BJ (cell line): ENCODE results near the gene NSG1. TPM values are rescaled to one million over a fixed set of nuclear protein-coding genes. Genes with fewer than 3 reads are reported as not detected.

Experiments
- CTCF ChIA-PET: fragments of 350-600 bp; formaldehyde crosslinking; extraction: SDS; loops from one replicate; lab custom pipeline; 2021; ENCODE audit warnings: antibody characterized with exemption, inconsistent platforms; lab: Yijun Ruan, JAX
- POLR2A ChIA-PET: fragments of 300-600 bp; sonication (Branson Sonifier 250); formaldehyde crosslinking; extraction: SDS; loops from one replicate; lab custom pipeline; 2021; ENCODE audit warnings: antibody characterized with exemption; lab: Charles Lee
- DNase-seq: peaks from one replicate; pipeline ENCODE4 v3.0.0-alpha.2; 2011; ENCODE audit warnings: low read depth
- H3K27me3 ChIP-seq: 2 replicates; pipeline ENCODE4 v1.6.0; 2011; ENCODE audit warnings: low read length; ENCODE audit not compliant: control insufficient read depth, insufficient read depth
- H3K36me3 ChIP-seq: 2 replicates; pipeline ENCODE4 v1.5.1; 2011; ENCODE audit warnings: low read length; ENCODE audit not compliant: control insufficient read depth, insufficient read depth
- H3K4me3 ChIP-seq: 2 replicates; pipeline ENCODE4 v1.5.1; 2011; ENCODE audit warnings: low read depth, mild to moderate bottlenecking, control low read depth, low read length
- CTCF ChIP-seq: IDR thresholded peaks from 2 replicates; pipeline ENCODE4 v1.5.1; 2011; ENCODE audit warnings: low read depth, mild to moderate bottlenecking, control low read depth, inconsistent platforms, low read length, moderate library complexity; ENCODE audit not compliant: insufficient read depth
- polyA plus RNA-seq: library from polyadenylated mRNA; depleted of rRNA; stranded (reverse); fragments of >200 nt; gene quantifications from 2 replicates; pipeline ENCODE4 v1.2.3, GENCODE V29; 2011

NSG1 gene
- polyA plus RNA-seq, 1 experiment: 0.17 TPM

- H3K36me3 ChIP-seq: no peaks in the 10 kb centered on the region
- CTCF ChIA-PET: no interaction called here
- no peak for TF ChIP-seq CTCF
- H3K4me3 ChIP-seq: no peak overlapping the region
- DNase-seq: no peak
- POLR2A ChIA-PET: no interaction called here
- peaks cover 37% of the 10 kb centered on the region for H3K27me3 ChIP-seq
These were observed 5.7 kb downstream of the NSG1 start for GRCh38 chr4:4392501-4393183.

DNA sequence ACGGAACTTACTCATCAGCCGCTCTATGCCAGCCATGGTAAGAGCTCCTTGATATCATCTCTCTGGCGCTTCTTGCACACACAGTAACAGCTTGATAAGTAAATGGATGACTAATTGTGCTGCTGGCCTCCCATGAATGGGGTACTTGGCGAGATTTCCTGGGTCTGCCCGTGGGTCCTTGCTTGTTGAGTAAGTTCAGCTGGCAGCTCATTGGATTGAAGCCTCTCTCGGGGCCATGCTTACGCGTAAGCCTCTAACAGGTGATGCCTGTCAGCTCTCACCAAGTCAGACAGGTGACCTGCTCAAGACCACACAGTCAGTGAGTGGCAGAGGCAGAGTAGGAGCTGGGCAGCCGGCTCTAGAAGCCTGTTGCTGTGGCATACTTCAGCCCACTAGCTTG, 7.7 kb downstream of the NSG1 start:
- ChIA-PET POLR2A (no interaction called here), CTCF (interaction anchor here (1.3 kb wide), 1 partner anchor 47 kb away, joined by 4 read pairs; no protein-coding TSS in a partner anchor)
- Histone ChIP-seq H3K4me3 (no peak overlapping the region), H3K36me3 (no peaks in the 10 kb centered on the region), H3K27me3 (peaks cover 29% of the 10 kb centered on the region)
- TF ChIP-seq CTCF: no peak
- DNase-seq: no peak

GRCh38 chr4:4395371-4395770, 8.5 kb downstream of the NSG1 start:
- no peak for DNase-seq
- no peaks in the 10 kb centered on the region for H3K36me3 ChIP-seq
- TF ChIP-seq CTCF: no peak
- CTCF ChIA-PET: interaction anchor here (1.3 kb wide), 1 partner anchor 47 kb away, joined by 4 read pairs; no protein-coding TSS in a partner anchor
- H3K4me3 ChIP-seq: no peak overlapping the region
- peaks cover 29% of the 10 kb centered on the region for H3K27me3 ChIP-seq
- POLR2A ChIA-PET: no interaction called here

DNA sequence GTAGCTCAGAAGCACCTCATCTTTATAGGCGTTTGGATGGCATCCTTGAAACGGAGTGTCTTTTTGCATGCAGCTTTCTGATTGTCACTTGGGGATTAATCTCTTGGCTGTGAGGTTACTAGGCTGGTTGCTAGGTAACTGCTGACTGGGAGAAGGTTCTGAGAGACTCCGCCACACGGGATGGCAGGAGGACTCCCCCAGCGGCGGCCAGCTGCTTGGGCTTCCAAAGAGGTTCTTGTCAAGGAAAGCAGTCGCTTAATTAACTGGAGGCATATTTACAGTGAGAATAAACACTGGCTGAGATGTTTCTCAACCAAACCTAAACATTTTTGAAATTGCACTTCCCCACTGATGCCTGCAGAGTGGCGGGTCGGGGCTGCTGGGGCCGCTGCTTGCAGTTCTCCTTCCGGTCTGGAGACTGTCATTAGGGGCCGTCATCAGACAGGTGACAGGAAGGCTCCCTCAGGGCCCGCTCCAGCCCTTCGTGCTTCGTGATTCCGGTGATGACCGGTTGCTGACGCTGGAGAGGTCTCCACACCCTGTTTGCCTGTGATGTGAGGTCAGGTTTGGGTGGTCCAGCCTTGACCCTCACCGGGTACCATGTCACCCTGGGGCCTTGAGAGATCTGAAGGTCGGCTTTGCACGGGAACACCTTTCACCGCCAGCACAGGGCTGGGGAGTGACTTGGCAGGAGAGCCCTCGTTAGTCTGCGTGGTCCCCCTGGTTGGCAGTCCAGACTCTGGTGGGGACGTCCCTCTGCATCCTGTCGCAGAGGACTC, 9.1 kb downstream of the NSG1 start:
- Histone ChIP-seq H3K36me3 (no peaks in the 10 kb centered on the region), H3K4me3 (no peak overlapping the region), H3K27me3 (peaks cover 26% of the 10 kb centered on the region)
- CTCF ChIA-PET: interaction anchor here (1.3 kb wide), 1 partner anchor 48 kb away, joined by 4 read pairs; no protein-coding TSS in a partner anchor
- DNase-seq: no peak
- no peak for TF ChIP-seq CTCF
- POLR2A ChIA-PET: interaction anchor here (0.7 kb wide), 1 partner anchor 12 kb away, joined by 3 read pairs; no protein-coding TSS in a partner anchor

DNA sequence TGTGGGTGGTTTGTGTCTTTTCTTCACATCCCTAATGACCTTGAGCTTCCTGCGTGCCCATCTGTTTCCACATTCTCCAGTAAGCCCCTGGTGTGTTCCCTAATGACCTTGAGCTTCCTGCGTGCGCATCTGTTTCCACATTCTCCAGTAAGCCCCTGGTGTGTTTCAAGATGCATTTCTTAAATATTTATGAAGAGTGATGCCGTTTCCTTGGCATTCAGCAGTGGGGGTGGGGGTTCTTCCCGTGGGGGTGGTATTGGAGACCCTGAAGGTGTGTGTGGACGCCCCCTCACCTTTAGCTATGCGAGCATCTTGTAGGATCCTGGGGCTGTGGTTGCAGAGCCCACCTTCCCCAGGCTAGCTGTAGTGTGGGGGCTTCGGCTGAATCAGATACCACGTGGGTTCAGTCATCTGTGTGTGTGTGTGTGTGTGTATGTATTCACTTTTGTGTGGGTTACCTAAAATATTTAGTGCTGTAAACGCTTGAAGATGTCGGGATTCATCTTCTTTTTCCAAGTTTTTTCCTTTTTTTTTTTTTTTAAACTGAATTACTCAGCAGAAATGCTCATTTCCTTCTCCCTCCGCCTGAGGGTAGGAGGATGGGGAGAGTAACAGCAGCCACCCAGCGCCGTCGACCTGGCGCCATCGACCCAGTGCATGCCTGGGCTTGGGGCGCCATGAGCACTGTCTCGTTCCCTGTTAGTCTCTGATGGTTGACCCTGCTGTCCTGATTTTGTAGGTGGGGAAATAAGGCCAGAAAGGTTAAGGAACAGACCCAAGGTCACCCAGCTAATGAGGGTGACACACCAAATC, 9.9 kb downstream of the NSG1 start:
- H3K36me3 ChIP-seq: no peaks in the 10 kb centered on the region
- ChIA-PET CTCF (no interaction called here), POLR2A (no interaction called here)
- DNase-seq: no peak
- TF ChIP-seq CTCF: no peak
- H3K27me3 ChIP-seq: peaks cover 29% of the 10 kb centered on the region
- no peak overlapping the region for H3K4me3 ChIP-seq
